ENCODE results near the gene TCEAL4.

GRCh38 chrX:103626855-103627254, 41.5 kb downstream of the TCEAL4 start:
- TF ChIP-seq, protein P1, sequence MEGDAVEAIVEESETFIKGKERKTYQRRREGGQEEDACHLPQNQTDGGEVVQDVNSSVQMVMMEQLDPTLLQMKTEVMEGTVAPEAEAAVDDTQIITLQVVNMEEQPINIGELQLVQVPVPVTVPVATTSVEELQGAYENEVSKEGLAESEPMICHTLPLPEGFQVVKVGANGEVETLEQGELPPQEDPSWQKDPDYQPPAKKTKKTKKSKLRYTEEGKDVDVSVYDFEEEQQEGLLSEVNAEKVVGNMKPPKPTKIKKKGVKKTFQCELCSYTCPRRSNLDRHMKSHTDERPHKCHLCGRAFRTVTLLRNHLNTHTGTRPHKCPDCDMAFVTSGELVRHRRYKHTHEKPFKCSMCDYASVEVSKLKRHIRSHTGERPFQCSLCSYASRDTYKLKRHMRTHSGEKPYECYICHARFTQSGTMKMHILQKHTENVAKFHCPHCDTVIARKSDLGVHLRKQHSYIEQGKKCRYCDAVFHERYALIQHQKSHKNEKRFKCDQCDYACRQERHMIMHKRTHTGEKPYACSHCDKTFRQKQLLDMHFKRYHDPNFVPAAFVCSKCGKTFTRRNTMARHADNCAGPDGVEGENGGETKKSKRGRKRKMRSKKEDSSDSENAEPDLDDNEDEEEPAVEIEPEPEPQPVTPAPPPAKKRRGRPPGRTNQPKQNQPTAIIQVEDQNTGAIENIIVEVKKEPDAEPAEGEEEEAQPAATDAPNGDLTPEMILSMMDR (IDR thresholded peaks at IDR 0.05) = no peak
- TF ChIP-seq POLR2A (IDR thresholded peaks at IDR 0.05) = no peak
